HepG2 (cell line): ENCODE results near the gene C11orf86. TPM values are rescaled to one million over a fixed set of nuclear protein-coding genes. Genes with fewer than 3 reads are reported as not detected.

Source experiments
- ASH2L ChIP-seq: fragments of 300-600, 200-600 bp; sonication (generic); IDR thresholded peaks from 2 replicates; pipeline ENCODE4 v1.7.0; 2017; ENCODE audit warnings: low read depth, mild to moderate bottlenecking, moderate library complexity, mixed read lengths, low read length; ENCODE audit not compliant: insufficient read length
- CTCF ChIP-seq: sonication (generic); formaldehyde crosslinking; IDR thresholded peaks from 2 replicates; pipeline ENCODE4 v1.5.0; 2020; ENCODE audit warnings: mild to moderate bottlenecking, missing genetic modification reagents, moderate library complexity
- ELF3 ChIP-seq: IDR thresholded peaks from 2 replicates; pipeline ENCODE4 v1.6.1; 2016; ENCODE audit warnings: missing genetic modification reagents, missing compliant biosample characterization
- ESRRA ChIP-seq: sonication (generic); formaldehyde crosslinking; IDR thresholded peaks from 2 replicates; pipeline ENCODE4 v1.5.1; 2020; ENCODE audit warnings: mild to moderate bottlenecking, low read depth, missing genetic modification reagents
- ETV5 ChIP-seq: IDR thresholded peaks from 2 replicates; pipeline ENCODE4 v1.6.1; 2018; ENCODE audit warnings: missing biosample characterization, missing genetic modification reagents, inconsistent platforms, borderline replicate concordance
- HDAC1 ChIP-seq: sonication (generic); formaldehyde crosslinking; IDR thresholded peaks from 2 replicates; pipeline ENCODE4 v1.5.1; 2020; ENCODE audit warnings: mild to moderate bottlenecking, missing genetic modification reagents
- HNF4A ChIP-seq: sonication (generic); formaldehyde crosslinking; IDR thresholded peaks from 2 replicates; pipeline ENCODE4 v1.4.0; 2020; ENCODE audit warnings: missing genetic modification reagents
- KDM6A ChIP-seq: IDR thresholded peaks from 2 replicates; pipeline ENCODE4 v1.6.1; 2016; ENCODE audit warnings: low read depth
- MED1 ChIP-seq: sonication (generic); formaldehyde crosslinking; IDR thresholded peaks from 2 replicates; pipeline ENCODE4 v1.4.0; 2020; ENCODE audit warnings: missing genetic modification reagents
- MTA1 ChIP-seq: sonication (generic); formaldehyde crosslinking; IDR thresholded peaks from 2 replicates; pipeline ENCODE4 v1.4.0; 2020; ENCODE audit warnings: missing genetic modification reagents, mild to moderate bottlenecking, borderline replicate concordance
- MYC ChIP-seq: sonication (generic); formaldehyde crosslinking; IDR thresholded peaks from 2 replicates; pipeline ENCODE4 v1.9.0; 2021; ENCODE audit warnings: missing genetic modification reagents, borderline replicate concordance
- NCOR1 ChIP-seq: fragments of 200-600 bp; sonication (generic); IDR thresholded peaks from 2 replicates; pipeline ENCODE4 v1.7.0; 2017; ENCODE audit warnings: antibody characterized with exemption, low read length, borderline replicate concordance
- PHF21A ChIP-seq: sonication (generic); formaldehyde crosslinking; IDR thresholded peaks from 2 replicates; pipeline ENCODE4 v1.5.0; 2020; ENCODE audit warnings: mild to moderate bottlenecking, missing genetic modification reagents
- SAP130 ChIP-seq: IDR thresholded peaks from 2 replicates; pipeline ENCODE4 v1.6.1; 2016; ENCODE audit warnings: low read depth
- SOX13 ChIP-seq, 3 experiments: fragments of 450-650 bp in 1 of 3; sonication (generic) in 1 of 3; formaldehyde crosslinking in 1 of 3; IDR thresholded peaks in 2 of 3; conservative IDR thresholded peaks in 1 of 3; 2 replicates each; pipeline versions ENCODE4 v1.5.0 to v1.6.1; 2016 to 2020; ENCODE audit warnings: antibody characterized with exemption in 1 of 3, mild to moderate bottlenecking in 1 of 3, missing compliant biosample characterization in 1 of 3, missing genetic modification reagents in 1 of 3, moderate library complexity in 1 of 3
- SOX6 ChIP-seq, 2 experiments: fragments of 450-650 bp in 1 of 2; sonication (generic) in 1 of 2; formaldehyde crosslinking in 1 of 2; IDR thresholded peaks; 2 replicates each; pipeline versions ENCODE4 v1.4.0 to v1.6.1; 2017 to 2020; ENCODE audit warnings: antibody characterized with exemption in 1 of 2, mild to moderate bottlenecking in 1 of 2, missing genetic modification reagents in 1 of 2
- ZBTB7A ChIP-seq: sonication (generic); formaldehyde crosslinking; IDR thresholded peaks from 2 replicates; pipeline ENCODE4 v1.8.0; 2022; ENCODE audit warnings: mild to moderate bottlenecking, missing genetic modification reagents
- ZEB1 ChIP-seq: IDR thresholded peaks from 2 replicates; pipeline ENCODE4 v1.6.1; 2012; ENCODE audit warnings: mild to moderate bottlenecking, low read depth, inconsistent platforms; ENCODE audit not compliant: insufficient replicate concordance
- ZFP36L1 ChIP-seq: sonication (generic); formaldehyde crosslinking; IDR thresholded peaks from 2 replicates; pipeline ENCODE4 v1.8.0; 2022; ENCODE audit warnings: mild to moderate bottlenecking, missing genetic modification reagents, moderate library complexity
- ZMYM2 ChIP-seq: sonication (generic); formaldehyde crosslinking; IDR thresholded peaks from 2 replicates; pipeline ENCODE4 v1.8.0; 2022; ENCODE audit warnings: mild to moderate bottlenecking, missing genetic modification reagents
- ZNF335 ChIP-seq: sonication (generic); formaldehyde crosslinking; IDR thresholded peaks from 2 replicates; pipeline ENCODE4 v1.4.0; 2020; ENCODE audit warnings: missing genetic modification reagents
- ZNF460 ChIP-seq: sonication (generic); formaldehyde crosslinking; IDR thresholded peaks from 2 replicates; pipeline ENCODE4 v1.5.1; 2020; ENCODE audit warnings: missing genetic modification reagents, mild to moderate bottlenecking, borderline replicate concordance
- ZNF570 ChIP-seq: sonication (generic); formaldehyde crosslinking; IDR thresholded peaks from 2 replicates; pipeline ENCODE4 v1.4.0; 2020; ENCODE audit warnings: mild to moderate bottlenecking, missing genetic modification reagents, borderline replicate concordance
- ZNF577 ChIP-seq: sonication (generic); formaldehyde crosslinking; IDR thresholded peaks from 2 replicates; pipeline ENCODE4 v1.4.0; 2020; ENCODE audit warnings: mild to moderate bottlenecking, low read depth, missing genetic modification reagents, borderline replicate concordance
- ZNF770 ChIP-seq: sonication (generic); formaldehyde crosslinking; IDR thresholded peaks from 2 replicates; pipeline ENCODE4 v1.5.0; 2020; ENCODE audit warnings: mild to moderate bottlenecking, missing genetic modification reagents
- polyA plus RNA-seq, 8 experiments: library from polyadenylated mRNA; depleted of rRNA in 3 of 8; stranded (reverse) in 7 of 8; unstranded in 1 of 8; fragments of >200 nt; fragmentation: Illumina TruSeq in 4 of 8; extraction: Trizol in 4 of 8; gene quantifications; 2 replicates each; pipeline versions ENCODE4 v1.2.1 to v1.2.3, GENCODE V29; 2011 to 2016; ENCODE audit warnings: low read depth in 4 of 8, missing spikeins in 1 of 8, mixed read lengths in 1 of 8; ENCODE audit not compliant: insufficient read depth in 1 of 8
- total RNA-seq, 5 experiments: library from RNA; depleted of rRNA; stranded (reverse); fragments of >200 nt; fragmentation: Illumina TruSeq; extraction: Trizol; gene quantifications; 2 replicates each; pipeline ENCODE4 v1.2.3, GENCODE V29; 2016; ENCODE audit warnings: low read depth in 1 of 5

C11orf86 gene
- total and polyA plus RNA-seq, 2 of the 13 experiments (the other 11 are each of a cell fraction or from before 2014, with no cell fraction given): 0.11 to 0.18 TPM

- TF ChIP-seq CTCF (peak; percentile 53), SOX6 (IDR thresholded peaks at IDR 0.05) (no peak), SOX6 (CRISPR knock-in tag; IDR thresholded peaks at IDR 0.05) (peak; percentile 19; the same call in 1 of the 2 replicates), PHF21A (peak; percentile 36; the same call in 1 of the 2 replicates), ZBTB7A (CRISPR knock-in tag) (0 out of 2 replicates have a peak, but pooled peaks have one; percentile 31), ZMYM2 (CRISPR knock-in tag) (peak; percentile 53; the same call in 1 of the 2 replicates), ZNF335 (no peak), ZEB1 (peak; percentile 48), ASH2L (peak; percentile 84), ZNF577 (CRISPR knock-in tag) (no peak), HDAC1 (CRISPR knock-in tag) (peak; percentile 22; the same call in 1 of the 2 replicates), HNF4A (CRISPR knock-in tag) (peak; percentile 93), ZFP36L1 (CRISPR knock-in tag) (0 out of 2 replicates have a peak, but pooled peaks have one; percentile 34), ELF3 (0 out of 2 replicates have a peak, but pooled peaks have one; percentile 38), MYC (CRISPR knock-in tag) (peak; percentile 34; the same call in 1 of the 2 replicates), ZNF460 (CRISPR knock-in tag) (no peak), NCOR1 (peak; percentile 79; the same call in 1 of the 2 replicates), ZNF770 (CRISPR knock-in tag) (peak; percentile 23; the same call in 1 of the 2 replicates), MTA1 (0 out of 2 replicates have a peak, but pooled peaks have one; percentile 41), ETV5 (CRISPR knock-in tag) (peak; percentile 19; the same call in 1 of the 2 replicates), KDM6A (CRISPR knock-in tag) (peak; percentile 63; the same call in 1 of the 2 replicates), MED1 (CRISPR knock-in tag) (0 out of 2 replicates have a peak, but pooled peaks have one; percentile 22), ZNF570 (CRISPR knock-in tag) (no peak), ESRRA (CRISPR knock-in tag) (peak; percentile 75; the same call in 1 of the 2 replicates), SOX13 (IDR thresholded peaks at IDR 0.05) (no peak), SOX13 (CRISPR knock-in tag; conservative IDR thresholded peaks at IDR 0.05 in 1 of 2, IDR thresholded peaks at IDR 0.05 in 1 of 2) (0 out of 4 replicates have a peak, but pooled peaks of 1 of the 2 experiments have one; percentile 8), SAP130 (CRISPR knock-in tag) (peak; percentile 28; the same call in 1 of the 2 replicates)
Observed at GRCh38 chr11:67002921-67003411, 27.9 kb downstream of the C11orf86 start (continued).
